Karpas-422 (cell line): ENCODE results near the gene HIBCH. TPM values are rescaled to one million over a fixed set of nuclear protein-coding genes. Genes with fewer than 3 reads are reported as not detected.
"Not testable (repeated sequence)": the region's sequence is repeated elsewhere in the genome, so short reads cannot be mapped to it uniquely, and the experiment has no call there.

ENCODE experiments used
- DNase-seq: peaks from one replicate; pipeline ENCODE4 v3.0.0-alpha.2; 2015
- H2AFZ ChIP-seq: fragments of 200-600 bp; sonication (generic); 2 replicates; pipeline ENCODE4 v1.6.1; 2014; ENCODE audit warnings: antibody characterized with exemption, low read length, mixed read lengths
- H3K27ac ChIP-seq: fragments of 200-600 bp; sonication (generic); 2 replicates; pipeline ENCODE4 v1.5.1; 2014; ENCODE audit warnings: mild to moderate bottlenecking, low read length, moderate library complexity
- H3K27me3 ChIP-seq: fragments of 200-600 bp; sonication (generic); 2 replicates; pipeline ENCODE4 v1.6.1; 2014; ENCODE audit warnings: low read length, mixed read lengths
- H3K36me3 ChIP-seq: fragments of 200-600 bp; sonication (generic); 2 replicates; pipeline ENCODE4 v1.6.1; 2014; ENCODE audit warnings: low read length, mixed read lengths; ENCODE audit not compliant: insufficient read depth
- H3K4me1 ChIP-seq: fragments of 200-600 bp; sonication (generic); 2 replicates; pipeline ENCODE4 v1.6.1; 2014; ENCODE audit warnings: mild to moderate bottlenecking, low read length, mixed read lengths
- H3K4me2 ChIP-seq: fragments of 200-600 bp; sonication (generic); 2 replicates; pipeline ENCODE4 v1.6.1; 2014; ENCODE audit warnings: low read length, low read depth, mild to moderate bottlenecking; ENCODE audit not compliant: poor library complexity, severe bottlenecking
- H3K4me3 ChIP-seq: fragments of 200-600 bp; sonication (generic); 2 replicates; pipeline ENCODE4 v1.5.1; 2014; ENCODE audit warnings: mild to moderate bottlenecking, antibody characterized with exemption, low read length, mixed read lengths
- H3K79me2 ChIP-seq: fragments of 200-600 bp; sonication (generic); 2 replicates; pipeline ENCODE4 v1.6.1; 2014; ENCODE audit warnings: mild to moderate bottlenecking, low read length, mixed read lengths
- H3K9ac ChIP-seq: fragments of 200-600 bp; sonication (generic); 2 replicates; pipeline ENCODE4 v1.6.0; 2014; ENCODE audit warnings: low read length
- H3K9me2 ChIP-seq: fragments of 200-600 bp; sonication (generic), shearing (Covaris generic); replicated peaks from 2 replicates; pipeline ENCODE4 v1.6.0; 2014; ENCODE audit warnings: mild to moderate bottlenecking, low read length, moderate library complexity; ENCODE audit not compliant: insufficient read depth
- H3K9me3 ChIP-seq: fragments of 300-700, 200-600 bp; sonication (generic); 2 replicates; pipeline ENCODE4 v1.6.1; 2014; ENCODE audit warnings: low read length, mixed read lengths
- H4K20me1 ChIP-seq: fragments of 200-600 bp; sonication (generic); 2 replicates; pipeline ENCODE4 v1.6.1; 2014; ENCODE audit warnings: mild to moderate bottlenecking, antibody characterized with exemption, low read length, low read depth; ENCODE audit not compliant: insufficient read depth
- total RNA-seq: library from RNA; depleted of rRNA; stranded (reverse); fragments of >200 nt; shearing (Covaris generic); gene quantifications from 2 replicates; pipeline ENCODE4 v1.2.3, GENCODE V29; 2014; ENCODE audit warnings: low replicate concordance

The HIBCH gene
- total RNA-seq, 1 experiment from 2014 or later = 33.5 TPM

DNA sequence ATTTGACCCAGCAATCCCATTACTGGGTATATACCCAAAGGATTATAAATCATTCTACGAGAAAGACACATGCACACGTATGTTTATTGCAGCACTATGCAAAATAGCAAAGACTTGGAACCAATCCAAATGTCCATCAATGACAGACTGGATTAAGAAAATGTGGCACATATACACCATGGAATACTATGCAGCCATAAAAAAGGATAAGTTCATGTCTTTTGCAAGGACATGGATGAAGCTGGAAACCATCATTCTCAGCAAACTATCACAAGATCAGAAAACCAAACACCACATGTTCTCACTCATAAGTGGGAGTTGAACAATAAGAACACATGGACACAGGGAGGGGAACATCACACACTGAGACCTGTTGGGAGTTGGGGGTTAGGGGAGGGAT is 96.9 kb downstream of the HIBCH start:
- not testable (repeated sequence) for H2AFZ ChIP-seq, H3K9me3 ChIP-seq, H3K4me1 ChIP-seq, H3K79me2 ChIP-seq, H3K9ac ChIP-seq, H3K4me2 ChIP-seq, DNase-seq, H3K9me2 ChIP-seq, H3K4me3 ChIP-seq, H4K20me1 ChIP-seq, H3K27ac ChIP-seq, H3K27me3 ChIP-seq, H3K36me3 ChIP-seq

DNA sequence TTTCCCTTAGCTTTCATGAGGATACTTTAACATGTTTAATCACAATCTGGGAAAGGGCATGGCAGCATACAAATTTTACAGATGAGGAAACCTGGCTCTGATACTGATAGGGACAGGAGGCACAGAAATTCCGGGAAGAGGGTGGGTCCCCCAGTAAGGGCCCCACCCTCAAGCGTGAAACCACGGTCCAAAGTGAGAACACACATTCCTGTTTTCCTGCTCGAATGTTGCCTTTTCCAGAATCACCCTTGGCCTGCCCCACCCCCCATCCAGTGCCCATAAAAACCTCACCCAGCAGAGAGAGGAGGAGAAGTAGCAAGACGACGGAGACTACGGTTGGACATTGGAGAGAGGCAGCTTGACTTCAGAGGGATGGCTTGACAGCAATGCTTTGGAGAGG is 98.2 kb downstream of the HIBCH start:
- H3K36me3 ChIP-seq = peaks cover 6% of the 10 kb centered on the region; the same call in 1 of the 2 replicates
- H3K79me2 ChIP-seq = 0 out of 2 replicates have a peak, but pooled peaks cover 2% of the 10 kb centered on the region
- no peaks in the 10 kb centered on the region for H3K27me3 ChIP-seq
- no peak overlapping the region for H3K4me3 ChIP-seq
- no peaks in the 10 kb centered on the region for H3K9me3 ChIP-seq
- no peak overlapping the region for H3K9ac ChIP-seq
- no peaks in the 10 kb centered on the region for H3K9me2 ChIP-seq
- H3K4me1 ChIP-seq = peaks cover 12% of the 10 kb centered on the region
- H3K4me2 ChIP-seq = no peak overlapping the region
- H4K20me1 ChIP-seq = no peaks in the 10 kb centered on the region
- no peak overlapping the region for H2AFZ ChIP-seq
- H3K27ac ChIP-seq = no peak overlapping the region
- no peak for DNase-seq

DNA sequence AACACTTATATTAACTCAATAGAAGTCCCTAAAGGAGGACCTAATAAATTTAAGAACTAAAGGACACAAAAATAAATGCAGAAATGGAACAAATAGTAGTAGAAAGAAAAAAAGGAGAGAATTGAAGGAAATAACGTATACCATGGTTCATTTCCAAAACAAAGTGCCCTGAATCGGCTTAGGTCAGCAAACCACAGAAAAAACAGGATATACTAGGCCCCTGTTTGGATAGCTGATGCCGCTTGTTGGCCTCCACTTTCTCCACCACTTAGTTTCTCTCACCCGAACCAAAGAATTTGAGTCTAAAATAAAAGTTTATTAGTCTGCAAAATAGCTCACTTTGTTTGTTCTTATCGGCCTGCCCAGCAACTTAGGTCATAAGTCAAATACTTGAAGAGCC is 100.4 kb downstream of the HIBCH start:
- H3K4me2 ChIP-seq = no peak overlapping the region
- H3K79me2 ChIP-seq = 0 out of 2 replicates have a peak, but pooled peaks cover 2% of the 10 kb centered on the region
- peaks cover 6% of the 10 kb centered on the region; the same call in 1 of the 2 replicates for H3K36me3 ChIP-seq
- no peaks in the 10 kb centered on the region for H4K20me1 ChIP-seq
- no peak overlapping the region for H2AFZ ChIP-seq
- no peaks in the 10 kb centered on the region for H3K27me3 ChIP-seq
- H3K27ac ChIP-seq = no peak overlapping the region
- peaks cover 24% of the 10 kb centered on the region for H3K4me1 ChIP-seq
- DNase-seq = no peak
- no peak overlapping the region for H3K9ac ChIP-seq
- no peak overlapping the region for H3K4me3 ChIP-seq
- H3K9me2 ChIP-seq = no peaks in the 10 kb centered on the region
- H3K9me3 ChIP-seq = no peaks in the 10 kb centered on the region

DNA sequence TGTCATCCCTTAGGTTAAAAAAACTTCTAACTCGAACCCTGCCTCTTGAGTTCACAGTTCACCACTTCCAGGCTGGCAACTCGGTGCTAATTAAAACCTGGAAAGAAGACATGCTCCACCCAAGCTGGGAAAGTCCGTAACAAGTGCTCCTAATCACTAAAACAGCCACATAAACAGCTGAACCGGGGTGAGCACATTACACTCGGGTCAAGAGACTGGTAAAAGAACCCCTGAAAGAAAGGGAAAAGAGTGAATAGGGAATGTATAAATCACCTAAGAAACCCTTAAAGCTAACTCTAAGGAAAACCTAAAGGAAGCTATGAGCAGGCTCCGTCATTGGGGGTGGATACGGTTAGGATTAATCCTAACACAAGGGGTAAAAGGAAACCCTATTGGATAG is 102.0 kb downstream of the HIBCH start:
- Histone ChIP-seq H3K36me3 (no peaks in the 10 kb centered on the region), H3K9ac (no peak overlapping the region), H3K79me2 (no peaks in the 10 kb centered on the region), H3K9me2 (no peaks in the 10 kb centered on the region), H3K4me1 (peaks cover 27% of the 10 kb centered on the region), H3K27ac (no peak overlapping the region), H3K4me2 (no peak overlapping the region), H4K20me1 (no peaks in the 10 kb centered on the region), H3K27me3 (no peaks in the 10 kb centered on the region), H3K4me3 (no peak overlapping the region), H2AFZ (no peak overlapping the region), H3K9me3 (no peaks in the 10 kb centered on the region)
- DNase-seq = no peak

DNA sequence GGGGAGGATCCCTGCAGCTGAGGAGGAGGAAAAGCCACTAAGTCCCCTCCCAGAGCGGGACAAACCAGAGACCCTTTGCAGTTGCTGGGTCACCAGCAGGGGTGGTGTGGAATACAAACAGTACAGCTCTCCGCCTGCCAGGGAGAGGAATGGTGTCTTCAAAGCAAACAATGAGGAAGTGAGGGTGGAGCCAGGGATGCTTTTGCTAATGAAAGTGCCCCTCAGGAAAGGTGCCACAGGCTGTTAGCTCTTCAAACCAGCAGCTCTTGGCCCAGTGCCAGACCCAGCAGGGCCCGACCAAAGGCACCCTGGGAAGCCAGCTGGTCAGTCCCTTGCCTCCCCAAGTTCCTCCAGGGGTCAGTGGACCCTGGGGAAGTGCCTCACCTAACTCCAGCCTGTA is 102.8 kb downstream of the HIBCH start:
- Histone ChIP-seq H2AFZ (no peak overlapping the region), H3K4me1 (peaks cover 30% of the 10 kb centered on the region), H3K27me3 (no peaks in the 10 kb centered on the region), H3K79me2 (no peaks in the 10 kb centered on the region), H3K4me2 (no peak overlapping the region), H3K27ac (peak overlapping the region; percentile 49; the same call in 1 of the 2 replicates), H3K9ac (no peak overlapping the region), H3K9me2 (no peaks in the 10 kb centered on the region), H3K4me3 (no peak overlapping the region), H3K36me3 (no peaks in the 10 kb centered on the region), H3K9me3 (no peaks in the 10 kb centered on the region), H4K20me1 (no peaks in the 10 kb centered on the region)
- peak; percentile 63 for DNase-seq

DNA sequence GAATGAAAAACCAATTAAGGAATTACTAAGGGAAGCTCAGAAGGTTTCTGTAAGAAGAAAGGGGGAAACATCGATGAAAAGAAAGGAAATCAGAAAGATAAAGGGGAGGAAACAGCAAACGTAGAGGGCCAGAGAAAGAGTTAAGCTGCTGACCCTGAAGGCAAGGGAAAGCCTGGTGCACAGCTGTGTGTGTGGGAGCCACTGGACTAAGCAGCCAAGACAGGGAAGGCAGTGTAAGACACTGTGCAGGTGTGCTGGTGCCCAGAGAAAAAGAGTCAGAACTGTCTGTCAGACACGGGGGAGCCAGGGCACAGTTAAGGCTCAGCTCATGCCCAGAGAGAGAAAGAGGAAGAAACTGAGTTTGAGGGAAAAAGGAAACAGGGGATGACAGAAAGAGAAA is 104.0 kb downstream of the HIBCH start:
- Histone ChIP-seq H3K9me2 (no peaks in the 10 kb centered on the region), H3K4me1 (peaks cover 30% of the 10 kb centered on the region), H3K36me3 (peaks cover 4% of the 10 kb centered on the region; the same call in 1 of the 2 replicates), H3K79me2 (no peaks in the 10 kb centered on the region), H3K9me3 (no peaks in the 10 kb centered on the region), H3K4me2 (peak overlapping the region; percentile 6), H3K27me3 (no peaks in the 10 kb centered on the region), H2AFZ (no peak overlapping the region), H4K20me1 (no peaks in the 10 kb centered on the region), H3K4me3 (no peak overlapping the region), H3K9ac (peak overlapping the region; percentile 20; the same call in 1 of the 2 replicates), H3K27ac (peak overlapping the region; percentile 49)
- no peak for DNase-seq

DNA sequence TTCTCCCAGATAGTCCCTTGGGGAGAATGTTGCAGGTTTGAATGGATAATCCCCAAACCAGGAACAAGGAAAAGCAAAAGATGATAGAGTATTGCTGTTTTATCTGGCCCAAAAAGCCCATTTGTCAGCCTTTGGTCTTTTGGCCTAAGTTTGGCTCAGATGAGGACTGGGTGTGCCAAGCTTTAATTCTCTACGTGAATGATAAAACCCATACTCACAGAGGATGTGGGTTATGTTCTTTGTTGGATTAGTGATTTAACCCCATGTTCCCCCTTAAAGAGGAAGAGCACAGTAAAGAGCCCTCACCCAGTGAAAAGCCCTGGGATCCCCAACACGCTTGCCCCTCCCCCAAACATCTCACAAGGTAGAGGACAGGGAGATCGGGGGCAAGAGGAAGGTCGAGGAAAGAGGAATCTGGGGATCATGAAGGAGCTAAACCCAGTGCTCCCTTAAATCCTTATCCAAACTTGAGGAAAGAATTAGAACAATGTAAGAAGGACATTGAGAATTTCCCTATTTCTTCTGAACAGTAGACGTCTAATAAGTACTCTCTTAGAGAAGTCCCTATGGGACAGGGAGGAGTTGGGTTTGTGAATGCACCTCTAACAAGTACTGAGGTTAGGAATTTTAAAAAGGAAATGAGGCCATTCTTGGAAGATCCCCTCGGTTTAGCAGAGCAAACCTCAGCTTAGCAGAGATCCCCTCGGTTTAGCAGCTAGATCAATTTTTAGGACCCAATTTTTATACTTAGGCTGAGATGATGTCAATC is 105.0 kb downstream of the HIBCH start:
- H3K9me2 ChIP-seq = no peaks in the 10 kb centered on the region
- no peak for DNase-seq

DNA sequence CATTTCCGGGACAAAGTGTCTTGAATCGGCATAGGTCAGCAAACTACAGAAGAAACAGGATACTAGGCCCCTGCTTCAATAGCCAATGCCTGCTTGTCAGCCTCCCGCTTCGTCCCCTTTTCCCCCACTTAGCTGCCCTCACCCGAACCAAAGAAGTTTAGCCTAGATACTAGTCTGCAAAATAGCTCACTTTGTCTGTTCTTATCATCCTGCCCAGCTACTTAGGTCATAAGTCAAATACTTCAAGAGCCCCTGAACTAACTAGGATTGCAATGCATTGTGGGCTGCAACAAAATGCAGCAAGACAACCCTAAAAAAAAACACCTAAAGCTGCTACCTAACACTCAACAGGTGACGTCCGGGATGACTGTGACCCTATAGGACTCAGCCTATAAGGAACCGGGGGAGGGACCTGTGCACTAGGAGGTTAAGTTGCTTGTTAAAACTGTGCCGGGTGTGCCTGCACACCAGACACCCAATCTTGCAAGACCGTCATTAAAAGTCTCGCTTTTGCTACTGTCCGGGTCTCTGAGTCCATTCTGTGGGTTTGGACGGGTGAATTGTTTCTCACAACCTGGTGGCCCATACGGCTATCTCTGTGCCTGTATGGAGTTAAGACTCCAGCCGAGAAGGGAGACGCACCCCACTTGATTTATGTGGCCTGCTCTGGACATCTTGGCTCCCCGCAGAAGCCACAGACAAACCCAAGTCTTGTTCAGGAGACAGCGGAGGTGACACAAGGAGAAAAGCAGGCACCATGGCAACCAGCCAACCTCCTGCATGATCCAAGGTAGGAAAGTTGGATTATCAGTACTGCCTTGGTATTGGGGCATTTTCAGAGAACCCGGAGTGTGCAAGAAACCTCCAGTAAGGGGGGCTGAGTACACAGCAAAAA is 105.9 kb downstream of the HIBCH start:
- no peaks in the 10 kb centered on the region for H3K9me3 ChIP-seq
- H3K79me2 ChIP-seq = no peaks in the 10 kb centered on the region; the same call in 1 of the 2 replicates
- no peak overlapping the region for H2AFZ ChIP-seq
- no peaks in the 10 kb centered on the region for H3K9me2 ChIP-seq
- peaks cover 40% of the 10 kb centered on the region for H3K4me1 ChIP-seq
- no peak overlapping the region for H3K4me2 ChIP-seq
- no peaks in the 10 kb centered on the region for H3K27me3 ChIP-seq
- H3K4me3 ChIP-seq = no peak overlapping the region
- H3K36me3 ChIP-seq = peaks cover 4% of the 10 kb centered on the region; the same call in 1 of the 2 replicates
- DNase-seq = no peak
- no peak overlapping the region for H3K27ac ChIP-seq
- H4K20me1 ChIP-seq = no peaks in the 10 kb centered on the region
- no peak overlapping the region for H3K9ac ChIP-seq

More for the DNA sequence above, 105.0 kb downstream of the HIBCH start:
- Histone ChIP-seq H2AFZ (no peak overlapping the region), H3K27ac (no peak overlapping the region), H3K79me2 (no peaks in the 10 kb centered on the region), H3K9ac (no peak overlapping the region), H4K20me1 (no peaks in the 10 kb centered on the region), H3K36me3 (peaks cover 4% of the 10 kb centered on the region; the same call in 1 of the 2 replicates), H3K9me3 (no peaks in the 10 kb centered on the region), H3K4me2 (no peak overlapping the region), H3K4me1 (peaks cover 31% of the 10 kb centered on the region), H3K27me3 (no peaks in the 10 kb centered on the region), H3K4me3 (no peak overlapping the region)
